IMR-90 (cell line): Measurements from ENCODE around the gene RRM1.

ENCODE experiments used
- CEBPB ChIP-seq: IDR thresholded peaks from 2 replicates; pipeline ENCODE4 v1.6.1; 2012; ENCODE audit warnings: low read depth, low read length, improper control_type of control experiment
- CHD1 ChIP-seq: IDR thresholded peaks from 2 replicates; pipeline ENCODE4 v1.6.1; 2012; ENCODE audit warnings: low read depth, low read length, improper control_type of control experiment
- FOS ChIP-seq: fragments of 150-350 bp; IDR thresholded peaks from 2 replicates; pipeline ENCODE4 v1.6.1; 2016; ENCODE audit warnings: low read depth, low read length
- MXI1 ChIP-seq: IDR thresholded peaks from 2 replicates; pipeline ENCODE4 v1.6.1; 2012; ENCODE audit warnings: low read depth, mild to moderate bottlenecking, low read length, moderate library complexity, borderline replicate concordance
- POLR2A ChIP-seq: IDR thresholded peaks from 2 replicates; pipeline ENCODE4 v1.6.1; 2012; ENCODE audit warnings: mild to moderate bottlenecking, low read depth, low read length
- RAD21 ChIP-seq: IDR thresholded peaks from 2 replicates; pipeline ENCODE4 v1.6.1; 2012; ENCODE audit warnings: low read length, improper control_type of control experiment
- RFX5 ChIP-seq: IDR thresholded peaks from 2 replicates; pipeline ENCODE4 v1.8.0; 2012; ENCODE audit warnings: low read depth, mild to moderate bottlenecking, low read length, moderate library complexity
- TF ChIP-seq, protein P1 (sequence below): conservative IDR thresholded peaks from 2 replicates; pipeline ENCODE4 v1.5.1; 2012; ENCODE audit warnings: mild to moderate bottlenecking, low read depth, low read length, improper control_type of control experiment
- TF ChIP-seq, protein P2 (sequence below): fragments of 150-350 bp; IDR thresholded peaks from 2 replicates; pipeline ENCODE4 v1.6.1; 2017; ENCODE audit warnings: mild to moderate bottlenecking, antibody characterized with exemption, low read length, low read depth

- TF ChIP-seq, protein P1, sequence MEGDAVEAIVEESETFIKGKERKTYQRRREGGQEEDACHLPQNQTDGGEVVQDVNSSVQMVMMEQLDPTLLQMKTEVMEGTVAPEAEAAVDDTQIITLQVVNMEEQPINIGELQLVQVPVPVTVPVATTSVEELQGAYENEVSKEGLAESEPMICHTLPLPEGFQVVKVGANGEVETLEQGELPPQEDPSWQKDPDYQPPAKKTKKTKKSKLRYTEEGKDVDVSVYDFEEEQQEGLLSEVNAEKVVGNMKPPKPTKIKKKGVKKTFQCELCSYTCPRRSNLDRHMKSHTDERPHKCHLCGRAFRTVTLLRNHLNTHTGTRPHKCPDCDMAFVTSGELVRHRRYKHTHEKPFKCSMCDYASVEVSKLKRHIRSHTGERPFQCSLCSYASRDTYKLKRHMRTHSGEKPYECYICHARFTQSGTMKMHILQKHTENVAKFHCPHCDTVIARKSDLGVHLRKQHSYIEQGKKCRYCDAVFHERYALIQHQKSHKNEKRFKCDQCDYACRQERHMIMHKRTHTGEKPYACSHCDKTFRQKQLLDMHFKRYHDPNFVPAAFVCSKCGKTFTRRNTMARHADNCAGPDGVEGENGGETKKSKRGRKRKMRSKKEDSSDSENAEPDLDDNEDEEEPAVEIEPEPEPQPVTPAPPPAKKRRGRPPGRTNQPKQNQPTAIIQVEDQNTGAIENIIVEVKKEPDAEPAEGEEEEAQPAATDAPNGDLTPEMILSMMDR: no peak
- TF ChIP-seq RFX5 (no peak), POLR2A (no peak), CEBPB (no peak), MXI1 (no peak), CHD1 (no peak), RAD21 (no peak), FOS (no peak)
- TF ChIP-seq, protein P2, sequence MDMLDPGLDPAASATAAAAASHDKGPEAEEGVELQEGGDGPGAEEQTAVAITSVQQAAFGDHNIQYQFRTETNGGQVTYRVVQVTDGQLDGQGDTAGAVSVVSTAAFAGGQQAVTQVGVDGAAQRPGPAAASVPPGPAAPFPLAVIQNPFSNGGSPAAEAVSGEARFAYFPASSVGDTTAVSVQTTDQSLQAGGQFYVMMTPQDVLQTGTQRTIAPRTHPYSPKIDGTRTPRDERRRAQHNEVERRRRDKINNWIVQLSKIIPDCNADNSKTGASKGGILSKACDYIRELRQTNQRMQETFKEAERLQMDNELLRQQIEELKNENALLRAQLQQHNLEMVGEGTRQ: no peak
These were observed 8.1 kb downstream of the RRM1 start for GRCh38 chr11:4102711-4103110.
